Measurements from ENCODE around the gene TAF11L7. TPM values are rescaled to one million over a fixed set of nuclear protein-coding genes. Genes with fewer than 3 reads are reported as not detected.
"Not testable (repeated sequence)": the region's sequence is repeated elsewhere in the genome, so short reads cannot be mapped to it uniquely, and the experiment has no call there.

Gene TAF11L7
- total RNA-seq, 2 experiments from 2014 or later = not detected

- H3K36me3 Mint-ChIP-seq (ENCODE audit: low read depth); CTCF ChIA-PET; ATAC-seq; H3K27me3 Mint-ChIP-seq (ENCODE audit: low read depth); H3K4me3 Mint-ChIP-seq; DNase-seq; H3K9me3 Mint-ChIP-seq (ENCODE audit: insufficient read depth); POLR2A ChIA-PET; H3K4me1 Mint-ChIP-seq (ENCODE audit: low read depth); H3K27ac Mint-ChIP-seq: not testable (repeated sequence)
These were observed 8.7 kb upstream of the TAF11L7 start, which contains the start of gene TAF11L9 for GRCh38 chr5:17594255-17594654. Gene TAF11L9 (minus strand): TSS chr5:17594394.

- CTCF ChIA-PET; ATAC-seq; H3K4me3 Mint-ChIP-seq; H3K27me3 Mint-ChIP-seq (ENCODE audit: low read depth); H3K9me3 Mint-ChIP-seq (ENCODE audit: insufficient read depth); POLR2A ChIA-PET; H3K4me1 Mint-ChIP-seq (ENCODE audit: low read depth); DNase-seq; H3K36me3 Mint-ChIP-seq (ENCODE audit: low read depth); H3K27ac Mint-ChIP-seq: not testable (repeated sequence)
These were observed 5.3 kb upstream of the TAF11L7 start, which contains the start of gene TAF11L8 for GRCh38 chr5:17590860-17591259. Gene TAF11L8 (minus strand): TSS chr5:17590960.

Other genes starting within 250 kb of the TAF11L7 start
- gene TAF11L2, start 87.5 kb downstream of the TAF11L7 start, total RNA-seq = not detected
- not detected for gene TAF11L3, start 67.4 kb downstream of the TAF11L7 start, total RNA-seq
- gene TAF11L4, start 64.0 kb downstream of the TAF11L7 start, total RNA-seq = not detected
- gene TAF11L5, start 60.5 kb downstream of the TAF11L7 start, total RNA-seq = not detected
- gene TAF11L6, start 57.1 kb downstream of the TAF11L7 start, total RNA-seq = not detected
- gene TAF11L8, start 5.2 kb upstream of the TAF11L7 start, total RNA-seq = not detected
- not detected for gene TAF11L9, start 8.6 kb upstream of the TAF11L7 start, total RNA-seq
- gene TAF11L10, start 12.1 kb upstream of the TAF11L7 start, total RNA-seq = not detected
- gene TAF11L11, start 18.4 kb upstream of the TAF11L7 start, total RNA-seq = not detected
- not detected for gene TAF11L12, start 24.6 kb upstream of the TAF11L7 start, total RNA-seq
- not detected for gene TAF11L13, start 46.3 kb upstream of the TAF11L7 start, total RNA-seq
- not detected for gene TAF11L14, start 48.7 kb upstream of the TAF11L7 start, total RNA-seq